C4-2B (cell line): ENCODE data around the gene DVL1.

Experiments
- CTCF ChIP-seq: fragments of 450-650 bp; conservative IDR thresholded peaks from 2 replicates; pipeline ENCODE4 v1.5.1; 2017; ENCODE audit warnings: mild to moderate bottlenecking
- ZFX ChIP-seq: fragments of 450-650 bp; IDR thresholded peaks from 2 replicates; pipeline ENCODE4 v1.6.1; 2017

DNA sequence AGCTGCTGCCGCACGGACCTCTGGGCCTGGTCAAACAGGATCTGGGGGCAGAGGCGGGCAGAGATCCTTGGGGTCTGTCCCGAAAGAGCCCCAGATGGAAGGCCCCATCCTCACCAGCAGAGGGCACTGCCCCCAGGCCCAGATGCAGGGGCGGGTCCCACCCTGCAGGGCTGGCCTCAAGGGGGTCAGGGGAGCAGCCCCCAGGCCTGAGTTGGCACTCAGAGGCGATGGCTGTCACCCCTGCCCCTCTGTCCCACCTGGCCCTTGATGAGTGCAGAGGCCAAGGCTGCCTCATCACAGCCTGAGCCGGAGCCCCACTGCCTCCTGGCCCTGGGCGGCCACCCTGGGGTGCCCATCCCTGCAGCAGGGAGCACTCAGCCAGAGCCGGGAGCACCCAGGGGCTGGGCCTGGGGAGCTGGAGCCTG lies 47.2 kb downstream of the DVL1 start:
- TF ChIP-seq CTCF (peak; percentile 77), ZFX (no peak)
